ENCODE data around the gene RCOR1.
"Not testable (repeated sequence)": the region's sequence is repeated elsewhere in the genome, so short reads cannot be mapped to it uniquely, and the experiment has no call there.

Gene RCOR1

GRCh38 chr14:102573591-102574046 lies 18.8 kb upstream of the RCOR1 start:
- no peak overlapping the region for H3K9ac ChIP-seq (ENCODE audit: low read length)
- no peaks in the 10 kb centered on the region for H4K20me1 ChIP-seq (ENCODE audit: insufficient read depth, low read length)
- H3K27ac ChIP-seq (ENCODE audit: low read length), result no peak overlapping the region
- peaks cover 13% of the 10 kb centered on the region for H3K27me3 ChIP-seq (ENCODE audit: low read depth, low read length)
- no peaks in the 10 kb centered on the region for H3K9me3 ChIP-seq (ENCODE audit: insufficient read depth, low read length)
- TF ChIP-seq CTCF (IDR thresholded peaks at IDR 0.05; ENCODE audit: low read depth, low read length), result no peak
- no peak for TF ChIP-seq EZH2phosphoT487 (IDR thresholded peaks at IDR 0.05; ENCODE audit: low read depth)
- peak overlapping the region; percentile 76 for H3K4me2 ChIP-seq (ENCODE audit: low read length)
- H2AFZ ChIP-seq (ENCODE audit: low read depth, low read length), result no peak overlapping the region
- H3K4me1 ChIP-seq (ENCODE audit: low read length), result peaks cover 12% of the 10 kb centered on the region
- no peaks in the 10 kb centered on the region for H3K36me3 ChIP-seq (replicated peaks; ENCODE audit: low read depth, low read length)
- H3K79me2 ChIP-seq (ENCODE audit: low read length), result no peaks in the 10 kb centered on the region
- H3K4me3 ChIP-seq (ENCODE audit: low read length), result peak overlapping the region; percentile 48

- H3K27me3 ChIP-seq (ENCODE audit: low read depth, low read length), result peaks cover 13% of the 10 kb centered on the region
- no peak overlapping the region for H3K4me2 ChIP-seq (ENCODE audit: low read length)
These were observed 17.9 kb upstream of the RCOR1 start for GRCh38 chr14:102574281-102575159.

GRCh38 chr14:102575160-102575845 lies 17.1 kb upstream of the RCOR1 start:
- H3K4me1 ChIP-seq (ENCODE audit: low read length), result peaks cover 12% of the 10 kb centered on the region
- no peak overlapping the region for H3K4me3 ChIP-seq (ENCODE audit: low read length)
- H3K27me3 ChIP-seq (ENCODE audit: low read depth, low read length), result peaks cover 13% of the 10 kb centered on the region
- H3K4me2 ChIP-seq (ENCODE audit: low read length), result no peak overlapping the region
- no peak overlapping the region for H3K27ac ChIP-seq (ENCODE audit: low read length)
- H3K9ac ChIP-seq (ENCODE audit: low read length), result no peak overlapping the region
- no peak for TF ChIP-seq EZH2phosphoT487 (IDR thresholded peaks at IDR 0.05; ENCODE audit: low read depth)
- TF ChIP-seq CTCF (IDR thresholded peaks at IDR 0.05; ENCODE audit: low read depth, low read length), result no peak
- no peaks in the 10 kb centered on the region for H3K36me3 ChIP-seq (replicated peaks; ENCODE audit: low read depth, low read length)
- H3K79me2 ChIP-seq (ENCODE audit: low read length), result no peaks in the 10 kb centered on the region
- no peaks in the 10 kb centered on the region for H3K9me3 ChIP-seq (ENCODE audit: insufficient read depth, low read length)
- no peak overlapping the region for H2AFZ ChIP-seq (ENCODE audit: low read depth, low read length)
- H4K20me1 ChIP-seq (ENCODE audit: insufficient read depth, low read length), result no peaks in the 10 kb centered on the region

More at GRCh38 chr14:102574281-102575159, 17.9 kb upstream of the RCOR1 start:
- H3K27ac ChIP-seq (ENCODE audit: low read length), result no peak overlapping the region
- no peaks in the 10 kb centered on the region for H4K20me1 ChIP-seq (ENCODE audit: insufficient read depth, low read length)
- TF ChIP-seq CTCF (IDR thresholded peaks at IDR 0.05; ENCODE audit: low read depth, low read length), result no peak
- TF ChIP-seq EZH2phosphoT487 (IDR thresholded peaks at IDR 0.05; ENCODE audit: low read depth), result no peak
- no peak overlapping the region for H2AFZ ChIP-seq (ENCODE audit: low read depth, low read length)
- no peaks in the 10 kb centered on the region for H3K79me2 ChIP-seq (ENCODE audit: low read length)
- H3K4me3 ChIP-seq (ENCODE audit: low read length), result no peak overlapping the region
- no peaks in the 10 kb centered on the region for H3K36me3 ChIP-seq (replicated peaks; ENCODE audit: low read depth, low read length)
- H3K9me3 ChIP-seq (ENCODE audit: insufficient read depth, low read length), result no peaks in the 10 kb centered on the region
- peaks cover 12% of the 10 kb centered on the region for H3K4me1 ChIP-seq (ENCODE audit: low read length)
- H3K9ac ChIP-seq (ENCODE audit: low read length), result no peak overlapping the region

- not testable (repeated sequence) for H3K36me3 ChIP-seq (replicated peaks; ENCODE audit: low read depth, low read length); H3K4me2 ChIP-seq (ENCODE audit: low read length); H3K79me2 ChIP-seq (ENCODE audit: low read length); H4K20me1 ChIP-seq (ENCODE audit: insufficient read depth, low read length); H2AFZ ChIP-seq (ENCODE audit: low read depth, low read length); H3K9ac ChIP-seq (ENCODE audit: low read length); H3K4me3 ChIP-seq (ENCODE audit: low read length); H3K9me3 ChIP-seq (ENCODE audit: insufficient read depth, low read length); H3K27ac ChIP-seq (ENCODE audit: low read length)
- Histone ChIP-seq H3K4me1 (ENCODE audit: low read length) (peaks cover 12% of the 10 kb centered on the region), H3K27me3 (ENCODE audit: low read depth, low read length) (peaks cover 13% of the 10 kb centered on the region)
These were observed 16.5 kb upstream of the RCOR1 start for GRCh38 chr14:102575846-102576428.

Measured in OCI-LY3 (cell line).